GM19397 (cell line): ENCODE measurements around the gene CCDC59.

Experiments used
- ATAC-seq: cut with Tn5 transposase; IDR thresholded peaks from one replicate; pipeline ENCODE4 v1.9.1; 2021; ENCODE audit warnings: mild to moderate bottlenecking, moderate library complexity; ENCODE audit not compliant: unreplicated experiment

Gene CCDC59

GRCh38 chr12:82325540-82326336, 32.4 kb downstream of the CCDC59 start:
- ATAC-seq = no peak

- no peak for ATAC-seq
Measured at GRCh38 chr12:82319276-82319675, 38.9 kb downstream of the CCDC59 start.

- ATAC-seq = no peak
Measured at GRCh38 chr12:82314406-82314892, 43.7 kb downstream of the CCDC59 start.
